Chondrocyte (in vitro differentiated cells): ENCODE data around the gene LRRC59. TPM values are rescaled to one million over a fixed set of nuclear protein-coding genes. Genes with fewer than 3 reads are reported as not detected.

ENCODE experiments used
- DNase-seq: peaks from one replicate; pipeline ENCODE4 v3.0.0; 2021; ENCODE audit warnings: mixed read lengths, low spot score
- H3K27ac Mint-ChIP-seq: one replicate; pipeline ENCODE4 v1.8.0; 2021; ENCODE audit warnings: mild to moderate bottlenecking, moderate library complexity, mixed read lengths; ENCODE audit not compliant: unreplicated experiment
- H3K27me3 Mint-ChIP-seq: 2 replicates; pipeline ENCODE4 v1.8.0; 2021; ENCODE audit warnings: low read depth, mixed read lengths
- H3K36me3 Mint-ChIP-seq: 2 replicates; pipeline ENCODE4 v1.8.0; 2021; ENCODE audit warnings: low read depth, mixed read lengths
- H3K4me1 Mint-ChIP-seq: 2 replicates; pipeline ENCODE4 v1.8.0; 2021; ENCODE audit warnings: low read depth, mild to moderate bottlenecking, mixed read lengths
- H3K4me3 Mint-ChIP-seq: one replicate; pipeline ENCODE4 v1.8.0; 2021; ENCODE audit warnings: mild to moderate bottlenecking, moderate library complexity, mixed read lengths; ENCODE audit not compliant: unreplicated experiment
- H3K9me3 Mint-ChIP-seq: 2 replicates; pipeline ENCODE4 v1.8.0; 2021; ENCODE audit warnings: low read depth, mixed read lengths
- CTCF ChIP-seq: fragments of 200-600 bp; sonication (generic); IDR thresholded peaks from 2 replicates; pipeline ENCODE4 v1.5.0; 2021; ENCODE audit warnings: antibody characterized with exemption, mild to moderate bottlenecking, moderate library complexity
- total RNA-seq: library from RNA; stranded (reverse); gene quantifications from 3 replicates; pipeline ENCODE4 v1.2.1, GENCODE V29; 2021

The LRRC59 gene
- total RNA-seq, 1 donor from 2014 or later: 144 TPM

DNA sequence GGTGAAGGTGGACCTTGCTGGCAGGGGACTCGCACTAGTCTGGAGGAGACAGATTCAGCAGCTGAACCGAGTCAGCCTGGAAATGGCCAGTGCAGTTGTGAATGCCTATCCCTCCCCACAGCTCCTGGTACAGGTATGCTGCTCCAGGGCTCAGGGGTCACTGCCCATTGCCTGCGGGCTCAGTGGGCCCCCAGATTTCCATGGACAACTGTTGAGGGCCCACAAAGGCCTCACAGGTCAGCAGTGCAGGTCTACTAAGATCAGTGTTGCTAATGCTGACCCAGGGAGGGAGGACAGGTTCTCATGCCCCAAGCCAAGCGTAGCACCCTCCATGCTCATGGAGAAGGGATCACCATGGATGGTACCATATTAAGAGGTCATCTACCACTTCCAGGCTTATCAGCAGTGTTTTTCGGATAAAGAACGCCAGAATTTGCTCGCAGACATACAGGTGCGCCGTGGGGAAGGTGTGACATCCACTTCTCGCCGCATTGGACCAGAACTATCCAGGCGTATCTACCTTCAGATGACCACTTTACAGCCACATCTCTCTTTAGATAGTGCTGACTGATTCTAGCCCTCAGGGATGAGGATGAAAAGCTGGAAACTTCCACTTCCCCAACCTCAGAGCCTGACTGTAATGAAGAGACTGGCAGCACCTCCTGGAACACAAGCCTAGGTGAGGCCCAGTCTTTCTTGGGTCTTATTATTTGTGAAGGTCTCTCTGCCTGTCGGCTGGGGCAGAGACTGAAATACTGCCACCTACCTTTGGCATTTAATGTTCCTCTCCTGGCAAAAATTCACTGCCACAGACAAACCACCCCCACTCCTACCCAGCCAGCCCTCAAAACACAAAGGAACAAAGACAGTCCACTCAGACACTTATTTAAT lies 16.7 kb downstream of the LRRC59 start:
- H3K9me3 Mint-ChIP-seq: no peaks in the 10 kb centered on the region
- no peak overlapping the region for H3K4me3 Mint-ChIP-seq
- peak; percentile 34 for TF ChIP-seq CTCF
- peak; percentile 47 for DNase-seq
- peaks cover 34% of the 10 kb centered on the region for H3K36me3 Mint-ChIP-seq
- no peaks in the 10 kb centered on the region for H3K27me3 Mint-ChIP-seq
- no peaks in the 10 kb centered on the region for H3K4me1 Mint-ChIP-seq
- no peak overlapping the region for H3K27ac Mint-ChIP-seq

DNA sequence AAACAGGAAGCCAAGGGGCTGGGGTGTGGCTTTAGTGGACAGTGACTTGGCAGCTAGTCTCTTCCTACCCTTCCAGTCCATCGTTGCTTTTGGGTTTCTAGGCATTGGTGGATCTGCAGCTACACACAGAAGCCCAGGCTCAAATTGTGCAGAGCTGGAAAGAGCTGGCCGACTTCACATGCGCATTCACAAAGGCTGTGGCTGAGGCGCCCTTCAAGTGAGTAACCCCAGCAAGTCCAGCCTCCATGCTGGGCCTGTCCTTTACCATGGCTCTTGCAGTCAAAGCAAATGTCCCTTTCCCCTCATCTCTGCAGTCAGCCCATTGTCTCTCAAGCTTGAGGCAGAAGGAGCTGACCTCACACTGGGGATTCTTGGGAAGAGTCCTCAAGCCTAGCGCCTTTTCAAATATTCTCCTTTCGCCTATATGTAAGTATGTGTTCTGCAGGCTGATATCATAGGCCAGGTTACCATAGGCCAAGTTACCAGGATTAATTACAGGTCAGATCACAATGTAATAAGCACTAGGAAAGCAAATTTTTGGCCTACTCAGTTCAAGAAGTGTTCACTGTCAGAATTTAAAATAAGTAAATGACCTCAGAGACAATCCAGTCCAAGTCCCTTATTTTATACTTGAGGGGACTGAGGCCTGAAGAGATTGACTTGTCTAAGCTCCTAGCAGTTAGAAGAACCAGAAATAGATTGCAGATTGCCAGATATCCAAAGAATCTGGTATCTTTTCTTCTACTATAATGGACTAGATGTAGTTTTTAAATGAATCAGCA lies 17.8 kb downstream of the LRRC59 start:
- H3K4me3 Mint-ChIP-seq: no peak overlapping the region
- no peaks in the 10 kb centered on the region for H3K4me1 Mint-ChIP-seq
- H3K36me3 Mint-ChIP-seq: peaks cover 24% of the 10 kb centered on the region
- H3K9me3 Mint-ChIP-seq: no peaks in the 10 kb centered on the region
- TF ChIP-seq CTCF: no peak
- DNase-seq: peak; percentile 55
- no peaks in the 10 kb centered on the region for H3K27me3 Mint-ChIP-seq
- H3K27ac Mint-ChIP-seq: no peak overlapping the region

DNA sequence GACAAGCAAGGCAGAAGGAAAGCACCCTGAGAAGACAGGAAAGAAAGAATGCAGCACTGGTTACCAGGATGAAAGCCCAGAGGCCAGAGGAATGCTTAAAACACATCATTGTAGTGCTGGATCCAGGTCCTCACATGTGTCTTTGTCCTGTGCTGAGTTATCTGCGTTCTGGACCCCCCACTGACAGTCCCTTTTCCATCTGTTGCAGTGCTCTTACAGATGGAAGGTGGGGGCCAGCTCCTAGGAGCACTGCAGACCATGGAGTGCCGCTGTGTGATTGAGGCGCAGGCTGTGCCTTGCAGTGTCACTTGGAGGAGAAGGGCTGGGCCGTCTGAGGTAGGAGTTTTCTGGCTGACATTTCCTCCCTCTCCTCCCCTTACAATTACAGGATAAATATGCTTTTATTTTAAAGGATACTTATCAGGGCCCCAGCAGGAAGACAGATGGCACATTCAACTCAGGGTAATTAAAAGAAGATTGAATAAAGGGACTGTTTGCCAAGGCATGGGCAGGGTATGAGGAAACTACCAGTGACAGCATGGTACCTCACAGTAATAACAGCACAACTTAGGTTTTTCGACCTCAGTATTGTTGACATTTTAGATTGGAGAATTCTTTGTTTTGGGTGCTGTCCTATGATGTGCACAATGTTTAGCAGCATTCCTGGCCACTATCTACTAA lies 21.3 kb downstream of the LRRC59 start:
- Mint-ChIP-seq H3K4me1 (peaks cover 23% of the 10 kb centered on the region), H3K27ac (no peak overlapping the region), H3K4me3 (no peak overlapping the region), H3K36me3 (peaks cover under 1% of the 10 kb centered on the region), H3K9me3 (no peaks in the 10 kb centered on the region), H3K27me3 (no peaks in the 10 kb centered on the region)
- DNase-seq: no peak
- TF ChIP-seq CTCF: no peak

- peaks cover 25% of the 10 kb centered on the region for H3K4me1 Mint-ChIP-seq
- peak overlapping the region; percentile 100 for H3K4me3 Mint-ChIP-seq
- no peaks in the 10 kb centered on the region for H3K9me3 Mint-ChIP-seq
- no peaks in the 10 kb centered on the region for H3K27me3 Mint-ChIP-seq
- no peak overlapping the region for H3K27ac Mint-ChIP-seq
- no peak for TF ChIP-seq CTCF
- DNase-seq: no peak
- H3K36me3 Mint-ChIP-seq: peaks cover 4% of the 10 kb centered on the region
Measured at GRCh38 chr17:50373705-50374104, 23.6 kb downstream of the LRRC59 start.
